HS-5 (cell line): ENCODE data around the gene CDKN1A.
"Not testable (repeated sequence)": the region's sequence is repeated elsewhere in the genome, so short reads cannot be mapped to it uniquely, and the experiment has no call there.

Experiments used
- DNase-seq: peaks from one replicate; pipeline ENCODE4 v3.0.0-alpha.2; 2012; ENCODE audit warnings: low read depth

CDKN1A gene

GRCh38 chr6:36678488-36679042, at the start of gene CDKN1A:
Gene CDKN1A, plus strand, starts transcription at chr6:36678714. Its CDS starts 5,388 bp downstream, at chr6:36684102.
- no peak for DNase-seq

GRCh38 chr6:36629784-36630183, 48.7 kb upstream of the CDKN1A start:
- DNase-seq, result no peak

GRCh38 chr6:36631326-36632011, 47.0 kb upstream of the CDKN1A start:
- no peak for DNase-seq

- DNase-seq, result no peak
Measured at GRCh38 chr6:36633370-36633769, 45.1 kb upstream of the CDKN1A start.

GRCh38 chr6:36633915-36634314, 44.6 kb upstream of the CDKN1A start:
- DNase-seq, result no peak

- no peak for DNase-seq
Measured at GRCh38 chr6:36634317-36635108, 44.0 kb upstream of the CDKN1A start.

GRCh38 chr6:36636283-36636682, 42.2 kb upstream of the CDKN1A start:
- no peak for DNase-seq

- no peak for DNase-seq
Measured at GRCh38 chr6:36636687-36637418, 41.7 kb upstream of the CDKN1A start.

- DNase-seq, result no peak
Measured at GRCh38 chr6:36638579-36638978, 39.9 kb upstream of the CDKN1A start.

GRCh38 chr6:36639171-36639808, 39.2 kb upstream of the CDKN1A start:
- DNase-seq, result no peak

GRCh38 chr6:36641543-36641942, 37.0 kb upstream of the CDKN1A start:
- DNase-seq, result no peak

- DNase-seq, result no peak
Measured at GRCh38 chr6:36642913-36643817, 35.3 kb upstream of the CDKN1A start.

GRCh38 chr6:36643977-36644376, 34.5 kb upstream of the CDKN1A start:
- no peak for DNase-seq

GRCh38 chr6:36649086-36649485, 29.4 kb upstream of the CDKN1A start:
- no peak for DNase-seq

GRCh38 chr6:36649701-36650484, 28.6 kb upstream of the CDKN1A start:
- DNase-seq, result no peak

- no peak for DNase-seq
Measured at GRCh38 chr6:36650848-36651478, 27.6 kb upstream of the CDKN1A start.

- DNase-seq, result no peak
Measured at GRCh38 chr6:36651659-36652379, 26.7 kb upstream of the CDKN1A start.

GRCh38 chr6:36654469-36654868, 24.0 kb upstream of the CDKN1A start:
- DNase-seq, result not testable (repeated sequence)
